ENCODE results near the gene ATP2B1. TPM values are rescaled to one million over a fixed set of nuclear protein-coding genes. Genes with fewer than 3 reads are reported as not detected.

ATP2B1 gene
- total and polyA plus RNA-seq, 2 of the 13 experiments (the other 11 are each of a cell fraction or from before 2014, with no cell fraction given) = 12.1 to 60.2 TPM

DNA sequence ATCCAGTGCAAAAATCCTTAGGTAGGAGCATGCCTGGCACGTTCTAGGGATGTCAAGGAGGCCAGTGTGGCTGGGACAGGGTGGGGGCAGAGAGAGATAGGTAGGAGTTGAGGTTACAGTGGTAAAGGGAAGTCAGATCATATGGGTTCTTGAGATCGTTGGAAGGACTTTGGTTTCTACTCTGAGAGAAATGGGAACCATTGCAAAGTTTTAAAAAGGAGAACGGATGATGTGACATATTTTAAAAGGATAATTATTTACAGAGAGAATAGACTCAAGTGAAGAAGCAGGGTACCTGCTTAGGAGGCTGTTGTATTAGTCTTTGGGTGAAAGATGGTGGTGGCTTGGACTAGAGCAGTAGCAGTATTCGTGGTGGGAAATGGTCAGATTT is 47.6 kb upstream of the ATP2B1 start:
- in situ Hi-C loops (cut with HindIII; ENCODE audit: extremely low pct_ligation_motif_present, low pct_unique_long_range_greater_than_20kb) = no loop called here
- no peak overlapping the region for H2AFZ ChIP-seq (ENCODE audit: low read length)
- H3K27me3 ChIP-seq (ENCODE audit: control insufficient read depth in 1 of 2, insufficient read depth in 2 of 2, low read length in 2 of 2) = no peaks in the 10 kb centered on the region
- H3K27ac ChIP-seq (ENCODE audit: extremely low read length, insufficient read depth, low read length) = no peak overlapping the region
- no peaks in the 10 kb centered on the region for H3K36me3 ChIP-seq (replicated peaks in 1 of 2; ENCODE audit: control insufficient read depth in 1 of 2, insufficient read depth in 2 of 2, low read length in 2 of 2)
- DNase-seq (ENCODE audit: low spot score) (no peak), FAIRE-seq (no peak), ATAC-seq (no peak)
- no peak overlapping the region for H3K4me3 ChIP-seq (replicated peaks in 1 of 3; ENCODE audit: insufficient read depth in 1 of 3, low read depth in 2 of 3, low read length in 3 of 3)
- BruUV-seq (replicated peaks) = no TSS peak
- H3K79me2 ChIP-seq (ENCODE audit: insufficient read depth, low read length) = no peaks in the 10 kb centered on the region
- 24% methylated on average over 4 of the region's 4 CpGs for WGBS (ENCODE audit: low lambda C conversion rate)
- CTCF ChIA-PET (ENCODE audit: low intra/inter-chr PET ratio, low total read pairs) = no interaction called here
- TF ChIP-seq GPN1 (CRISPR knock-in tag; IDR thresholded peaks at IDR 0.05; ENCODE audit: borderline replicate concordance) (no peak), NFKB2 (CRISPR knock-in tag; IDR thresholded peaks at IDR 0.05; ENCODE audit: borderline replicate concordance) (no peak), RNF2 (conservative IDR thresholded peaks at IDR 0.05; ENCODE audit: low read depth) (no peak), PCBP1 (IDR thresholded peaks at IDR 0.05; ENCODE audit: borderline replicate concordance, low read depth, low read length) (no peak)
- TF ChIP-seq, protein P1, sequence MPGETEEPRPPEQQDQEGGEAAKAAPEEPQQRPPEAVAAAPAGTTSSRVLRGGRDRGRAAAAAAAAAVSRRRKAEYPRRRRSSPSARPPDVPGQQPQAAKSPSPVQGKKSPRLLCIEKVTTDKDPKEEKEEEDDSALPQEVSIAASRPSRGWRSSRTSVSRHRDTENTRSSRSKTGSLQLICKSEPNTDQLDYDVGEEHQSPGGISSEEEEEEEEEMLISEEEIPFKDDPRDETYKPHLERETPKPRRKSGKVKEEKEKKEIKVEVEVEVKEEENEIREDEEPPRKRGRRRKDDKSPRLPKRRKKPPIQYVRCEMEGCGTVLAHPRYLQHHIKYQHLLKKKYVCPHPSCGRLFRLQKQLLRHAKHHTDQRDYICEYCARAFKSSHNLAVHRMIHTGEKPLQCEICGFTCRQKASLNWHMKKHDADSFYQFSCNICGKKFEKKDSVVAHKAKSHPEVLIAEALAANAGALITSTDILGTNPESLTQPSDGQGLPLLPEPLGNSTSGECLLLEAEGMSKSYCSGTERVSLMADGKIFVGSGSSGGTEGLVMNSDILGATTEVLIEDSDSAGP (CRISPR knock-in tag; IDR thresholded peaks at IDR 0.05; ENCODE audit: borderline replicate concordance) = no peak
- intact Hi-C loops (cut with micrococcal nuclease; ENCODE audit: unreplicated experiment) = no loop called here
- POLR2A ChIA-PET = no interaction called here
- no peaks in the 10 kb centered on the region for H4K20me1 ChIP-seq (ENCODE audit: insufficient read depth, low read length)
- no peaks in the 10 kb centered on the region for H3K9me3 ChIP-seq (ENCODE audit: low read length)
- no peak overlapping the region for H3K9ac ChIP-seq (ENCODE audit: insufficient read depth, low read depth, low read length)
- H3K4me2 ChIP-seq (ENCODE audit: low read depth, low read length) = no peak overlapping the region
- H3K4me1 ChIP-seq (ENCODE audit: insufficient read depth, low read length) = no peaks in the 10 kb centered on the region

DNA sequence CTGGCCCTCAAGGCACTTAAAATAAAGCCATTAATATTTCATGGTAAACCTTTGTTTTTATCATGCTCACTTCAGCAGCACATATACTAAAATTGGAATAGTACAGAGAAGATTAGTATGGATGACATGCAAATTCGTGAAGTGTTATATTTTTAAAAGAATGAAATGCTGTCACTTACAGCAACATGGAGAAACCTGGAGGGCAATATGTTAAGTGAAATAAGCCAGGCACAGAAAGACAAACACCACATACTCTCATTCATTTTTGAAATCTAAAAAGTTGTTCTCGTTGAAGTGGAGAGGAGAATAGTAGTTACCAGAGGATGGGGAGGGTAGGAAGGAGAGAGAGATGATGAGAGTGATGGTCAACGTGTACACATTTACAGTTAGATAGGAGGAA is 45.4 kb upstream of the ATP2B1 start:
- Histone ChIP-seq H3K9ac (ENCODE audit: insufficient read depth, low read depth, low read length) (no peak overlapping the region), H3K79me2 (ENCODE audit: insufficient read depth, low read length) (no peaks in the 10 kb centered on the region), H3K27ac (ENCODE audit: extremely low read length, insufficient read depth, low read length) (no peak overlapping the region), H3K4me3 (replicated peaks in 1 of 3; ENCODE audit: insufficient read depth in 1 of 3, low read depth in 2 of 3, low read length in 3 of 3) (no peak overlapping the region), H4K20me1 (ENCODE audit: insufficient read depth, low read length) (no peaks in the 10 kb centered on the region), H3K36me3 (replicated peaks in 1 of 2; ENCODE audit: control insufficient read depth in 1 of 2, insufficient read depth in 2 of 2, low read length in 2 of 2) (no peaks in the 10 kb centered on the region), H3K27me3 (ENCODE audit: control insufficient read depth in 1 of 2, insufficient read depth in 2 of 2, low read length in 2 of 2) (no peaks in the 10 kb centered on the region), H3K4me2 (ENCODE audit: low read depth, low read length) (no peak overlapping the region), H2AFZ (ENCODE audit: low read length) (no peak overlapping the region), H3K4me1 (ENCODE audit: insufficient read depth, low read length) (no peaks in the 10 kb centered on the region), H3K9me3 (ENCODE audit: low read length) (no peaks in the 10 kb centered on the region)
- DNase-seq (ENCODE audit: low spot score) (no peak), ATAC-seq (no peak), FAIRE-seq (no peak)
- no TSS peak for BruUV-seq (replicated peaks)
- ChIA-PET CTCF (ENCODE audit: low intra/inter-chr PET ratio, low total read pairs) (no interaction called here), POLR2A (no interaction called here)
- in situ Hi-C loops (cut with HindIII; ENCODE audit: extremely low pct_ligation_motif_present, low pct_unique_long_range_greater_than_20kb) = no loop called here
- 9% methylated on average over 3 of the region's 3 CpGs for WGBS (ENCODE audit: low lambda C conversion rate)
- intact Hi-C loops (cut with micrococcal nuclease; ENCODE audit: unreplicated experiment) = no loop called here
- TF ChIP-seq TBL1XR1 (IDR thresholded peaks at IDR 0.05; ENCODE audit: borderline replicate concordance, low read length, partially characterized antibody) = no peak
- TF ChIP-seq SP5 (CRISPR knock-in tag; IDR thresholded peaks at IDR 0.05; ENCODE audit: borderline replicate concordance, low read depth) = no peak
- TF ChIP-seq U2AF1 (optimal IDR thresholded peaks at IDR 0.05; ENCODE audit: low read depth, low read length) = no peak
- no peak for TF ChIP-seq RORA (CRISPR knock-in tag; IDR thresholded peaks at IDR 0.05)
- no peak for TF ChIP-seq ZNF282 (IDR thresholded peaks at IDR 0.05; ENCODE audit: partially characterized antibody)
- TF ChIP-seq ZFP82 (CRISPR knock-in tag; IDR thresholded peaks at IDR 0.05; ENCODE audit: borderline replicate concordance) = no peak
- TF ChIP-seq HOXA3 (CRISPR knock-in tag; IDR thresholded peaks at IDR 0.05) = no peak
- no peak for TF ChIP-seq SP140L (CRISPR knock-in tag; IDR thresholded peaks at IDR 0.05; ENCODE audit: borderline replicate concordance)
- TF ChIP-seq, protein P2, sequence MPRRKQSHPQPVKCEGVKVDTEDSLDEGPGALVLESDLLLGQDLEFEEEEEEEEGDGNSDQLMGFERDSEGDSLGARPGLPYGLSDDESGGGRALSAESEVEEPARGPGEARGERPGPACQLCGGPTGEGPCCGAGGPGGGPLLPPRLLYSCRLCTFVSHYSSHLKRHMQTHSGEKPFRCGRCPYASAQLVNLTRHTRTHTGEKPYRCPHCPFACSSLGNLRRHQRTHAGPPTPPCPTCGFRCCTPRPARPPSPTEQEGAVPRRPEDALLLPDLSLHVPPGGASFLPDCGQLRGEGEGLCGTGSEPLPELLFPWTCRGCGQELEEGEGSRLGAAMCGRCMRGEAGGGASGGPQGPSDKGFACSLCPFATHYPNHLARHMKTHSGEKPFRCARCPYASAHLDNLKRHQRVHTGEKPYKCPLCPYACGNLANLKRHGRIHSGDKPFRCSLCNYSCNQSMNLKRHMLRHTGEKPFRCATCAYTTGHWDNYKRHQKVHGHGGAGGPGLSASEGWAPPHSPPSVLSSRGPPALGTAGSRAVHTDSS (CRISPR knock-in tag; conservative IDR thresholded peaks at IDR 0.05) = no peak
- TF ChIP-seq MXD4 (CRISPR knock-in tag; IDR thresholded peaks at IDR 0.05) = no peak
- no peak for TF ChIP-seq KDM2A (CRISPR knock-in tag; IDR thresholded peaks at IDR 0.05; ENCODE audit: borderline replicate concordance, low read depth)
- no peak for TF ChIP-seq KMT2B (CRISPR knock-in tag; IDR thresholded peaks at IDR 0.05)
- no peak for TF ChIP-seq SMAD1 (CRISPR knock-in tag; IDR thresholded peaks at IDR 0.05; ENCODE audit: borderline replicate concordance, low read depth)
- TF ChIP-seq TAF1 (CRISPR knock-in tag; IDR thresholded peaks at IDR 0.05) = no peak
